Measurements from ENCODE around the gene PCLAF.

GRCh38 chr15:64369078-64369607 is 12.1 kb downstream of the PCLAF start:
- TF ChIP-seq CTCF (conservative IDR thresholded peaks at IDR 0.05; ENCODE audit: low read length) (no peak), EZH2phosphoT487 (IDR thresholded peaks at IDR 0.05; ENCODE audit: borderline replicate concordance) (no peak)
